A549 (cell line): ENCODE results near the gene ZNF699.

Experiments
- EHMT2 ChIP-seq: fragments of 200-600 bp; sonication (generic); IDR thresholded peaks from 2 replicates; pipeline ENCODE4 v1.6.1; 2016; ENCODE audit warnings: antibody characterized with exemption, low read depth, mild to moderate bottlenecking, moderate library complexity
- EP300 ChIP-seq, 2 experiments: fragments of >200 bp; sonication (Bioruptor Twin); formaldehyde crosslinking; IDR thresholded peaks; 2 replicates in 1 of 2; 3 replicates in 1 of 2; pipeline ENCODE4 v1.6.1; 2016 to 2017
- MAX ChIP-seq: IDR thresholded peaks from 2 replicates; pipeline ENCODE4 v1.6.1; 2012
- MAZ ChIP-seq: fragments of 150-350 bp; IDR thresholded peaks from 2 replicates; pipeline ENCODE4 v1.6.1; 2014; ENCODE audit warnings: antibody characterized with exemption, low read depth, low read length, borderline replicate concordance

DNA sequence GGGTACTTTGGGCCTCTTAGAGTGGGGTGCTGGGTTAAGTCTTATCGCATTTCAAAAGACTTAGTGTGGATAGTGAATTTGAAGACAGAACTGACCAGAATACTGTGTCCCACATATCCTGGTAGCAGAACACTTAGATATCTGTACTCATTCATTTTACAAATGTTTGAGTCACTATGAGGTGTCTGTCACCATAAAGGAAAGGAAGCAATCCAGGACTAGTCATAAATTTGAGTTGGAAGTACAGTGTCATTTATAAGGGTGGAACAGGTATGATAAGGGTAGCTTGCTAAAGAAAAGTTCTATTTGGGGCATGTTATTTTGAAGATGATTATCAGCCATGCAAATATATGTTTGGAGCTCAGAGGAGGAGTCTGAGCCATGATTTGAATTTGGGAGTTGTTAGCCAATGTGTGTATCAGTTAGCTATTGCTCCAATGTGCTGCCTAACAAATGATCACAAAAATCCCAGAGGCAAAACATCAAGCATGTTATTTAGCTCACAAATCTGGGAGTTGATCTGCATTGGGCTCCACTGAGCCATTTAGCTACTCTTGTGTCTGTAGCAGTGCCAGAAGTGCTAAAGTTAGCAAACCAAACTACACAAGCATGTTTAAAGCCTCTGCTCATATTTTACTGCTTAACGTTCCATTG, 20.3 kb downstream of the ZNF699 start:
- TF ChIP-seq EP300 (IDR thresholded peaks at IDR 0.05) (no peak), MAZ (no peak), EHMT2 (no peak), MAX (no peak)
